K562 (cell line): Measurements from ENCODE around the gene GIT2. TPM values are rescaled to one million over a fixed set of nuclear protein-coding genes. Genes with fewer than 3 reads are reported as not detected.

Source experiments
- AFF4 ChIP-seq: sonication (generic); formaldehyde crosslinking; IDR thresholded peaks from 2 replicates; pipeline ENCODE4 v1.8.0; 2023; ENCODE audit warnings: mild to moderate bottlenecking, missing genetic modification reagents
- DMBX1 ChIP-seq: fragments of 250-450 bp; sonication (Bioruptor Pico); IDR thresholded peaks from 2 replicates; pipeline ENCODE4 v1.8.0; 2022; ENCODE audit warnings: inconsistent platforms, mild to moderate bottlenecking, moderate library complexity, borderline replicate concordance
- JUND ChIP-seq, 2 experiments: IDR thresholded peaks; 2 replicates in 1 of 2; 3 replicates in 1 of 2; pipeline ENCODE4 v1.6.1; 2011; ENCODE audit warnings: borderline replicate concordance in 2 of 2, low read depth in 2 of 2, low read length in 2 of 2, improper control_type of control experiment in 1 of 2, missing biosample characterization in 1 of 2, missing genetic modification characterization in 1 of 2, missing genetic modification reagents in 1 of 2
- MAFF ChIP-seq: IDR thresholded peaks from 2 replicates; pipeline ENCODE4 v1.6.1; 2012; ENCODE audit warnings: low read length, improper control_type of control experiment
- MXI1 ChIP-seq: IDR thresholded peaks from 2 replicates; pipeline ENCODE4 v1.6.1; 2011; ENCODE audit warnings: low read depth, mild to moderate bottlenecking, improper control_type of control experiment, low read length
- NR2C2 ChIP-seq, 2 experiments: fragments of 200-800 bp in 1 of 2; sonication (Bioruptor generic) in 1 of 2; sonication (generic) in 1 of 2; formaldehyde crosslinking in 1 of 2; IDR thresholded peaks; 2 replicates each; pipeline versions ENCODE4 v1.6.1 to v1.8.0; 2016 to 2022; ENCODE audit warnings: mild to moderate bottlenecking in 1 of 2, missing compliant biosample characterization in 1 of 2, missing genetic modification characterization in 1 of 2, missing genetic modification reagents in 1 of 2
- OTX1 ChIP-seq: fragments of 450-650 bp; formaldehyde crosslinking; IDR thresholded peaks from 2 replicates; pipeline ENCODE4 v1.4.0; 2022; ENCODE audit warnings: mild to moderate bottlenecking
- ZNF696 ChIP-seq: fragments of 250-450 bp; sonication (Bioruptor Pico); conservative IDR thresholded peaks from 2 replicates; pipeline ENCODE4 v1.4.0; 2020; ENCODE audit warnings: mild to moderate bottlenecking, moderate library complexity
- polyA plus RNA-seq, 8 experiments: library from polyadenylated mRNA; depleted of rRNA in 4 of 8; stranded (reverse) in 5 of 8; unstranded in 3 of 8; fragments of >200 nt; fragmentation: Nextera tagmentation in 2 of 8; fragmentation: Illumina TruSeq in 1 of 8; extraction: Ambion mirVana in 2 of 8; extraction: Trizol in 1 of 8; gene quantifications; 2 replicates each; pipeline versions ENCODE4 v1.2.1 to v1.2.3, GENCODE V29; 2011 to 2014; ENCODE audit warnings: inconsistent platforms in 1 of 8, missing spikeins in 1 of 8
- total RNA-seq, 7 experiments: library from RNA; depleted of rRNA in 6 of 7; stranded (reverse); fragments of >200 nt in 6 of 7; fragmentation: Illumina TruSeq in 2 of 7; extraction: Trizol in 2 of 7; gene quantifications; 2 replicates each; pipeline versions ENCODE4 v1.2.1 to v1.2.3, GENCODE V29; 2011 to 2021; ENCODE audit warnings: low replicate concordance in 1 of 7
- TF ChIP-seq, protein P1 (sequence below), 2 experiments: fragments of 450-650 bp; formaldehyde crosslinking in 1 of 2; IDR thresholded peaks; 2 replicates each; pipeline versions ENCODE4 v1.4.0 to v1.6.1; 2014 to 2020; ENCODE audit warnings: mild to moderate bottlenecking in 2 of 2, borderline replicate concordance in 1 of 2, low read depth in 1 of 2
- TF ChIP-seq, protein P2 (sequence below): sonication (generic); formaldehyde crosslinking; IDR thresholded peaks from 2 replicates; pipeline ENCODE4 v1.8.1; 2023; ENCODE audit warnings: mild to moderate bottlenecking, missing genetic modification reagents

Gene GIT2
- total and polyA plus RNA-seq, 9 of the 15 experiments (the other 6 are each of a cell fraction or from before 2014, with no cell fraction given) = 4.0 to 30.4 (median 23.5) TPM

DNA sequence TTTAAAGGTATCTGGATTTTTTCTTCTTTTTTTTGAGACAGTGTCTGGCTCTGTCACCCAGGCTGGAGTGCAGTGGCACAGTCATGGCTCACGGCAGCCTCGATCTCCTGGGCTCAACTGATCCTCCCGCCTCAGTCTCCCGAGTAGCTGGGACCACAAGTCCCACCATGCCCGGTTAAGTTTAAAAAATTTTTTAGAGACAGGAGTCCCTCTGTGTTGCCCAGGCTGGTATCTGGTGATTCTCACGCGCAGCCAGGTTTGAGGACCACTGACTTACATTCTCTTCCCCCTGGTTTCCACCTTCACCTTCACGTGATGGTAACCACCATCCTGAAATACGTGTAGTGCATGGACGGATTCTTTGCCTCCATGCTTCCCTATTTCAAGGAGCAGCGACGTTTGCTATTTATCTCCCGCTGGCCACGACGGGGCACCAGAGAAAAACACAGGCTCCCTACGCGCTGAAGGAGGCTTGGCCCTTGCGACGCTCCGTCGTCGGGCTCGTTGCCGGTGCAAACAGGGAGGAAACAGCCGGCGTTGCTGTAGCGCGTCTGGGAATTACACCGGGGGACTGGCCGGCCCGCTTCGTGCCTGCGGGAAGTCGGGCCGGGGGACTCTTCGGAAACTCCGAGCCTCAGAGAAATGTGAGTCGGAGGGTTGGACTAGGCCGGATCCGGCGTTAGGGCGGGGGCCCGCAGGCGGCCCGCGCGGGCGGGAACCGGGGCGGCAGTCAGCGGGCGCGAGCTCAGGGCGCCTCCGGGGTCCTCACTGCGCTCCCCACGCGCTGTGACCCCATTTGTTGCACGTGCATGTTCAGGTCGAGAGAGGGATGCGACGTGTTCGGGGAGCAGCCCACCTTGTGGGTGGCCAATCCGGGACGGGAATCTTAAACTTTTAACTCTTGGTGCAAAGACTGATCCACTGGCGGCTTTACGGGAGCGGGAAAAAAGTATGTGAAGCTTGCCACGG lies 96.1 kb downstream of the GIT2 start, which contains the start of gene TCHP (continued):
- TF ChIP-seq JUND (IDR thresholded peaks at IDR 0.05; ENCODE audit: borderline replicate concordance, low read depth, low read length) = peak; percentile 60; the same call in 1 of the 2 replicates
- TF ChIP-seq JUND (tag; IDR thresholded peaks at IDR 0.05; ENCODE audit: borderline replicate concordance, low read depth, low read length) = no peak; the same call in 2 of the 3 replicates
- TF ChIP-seq, protein P1, sequence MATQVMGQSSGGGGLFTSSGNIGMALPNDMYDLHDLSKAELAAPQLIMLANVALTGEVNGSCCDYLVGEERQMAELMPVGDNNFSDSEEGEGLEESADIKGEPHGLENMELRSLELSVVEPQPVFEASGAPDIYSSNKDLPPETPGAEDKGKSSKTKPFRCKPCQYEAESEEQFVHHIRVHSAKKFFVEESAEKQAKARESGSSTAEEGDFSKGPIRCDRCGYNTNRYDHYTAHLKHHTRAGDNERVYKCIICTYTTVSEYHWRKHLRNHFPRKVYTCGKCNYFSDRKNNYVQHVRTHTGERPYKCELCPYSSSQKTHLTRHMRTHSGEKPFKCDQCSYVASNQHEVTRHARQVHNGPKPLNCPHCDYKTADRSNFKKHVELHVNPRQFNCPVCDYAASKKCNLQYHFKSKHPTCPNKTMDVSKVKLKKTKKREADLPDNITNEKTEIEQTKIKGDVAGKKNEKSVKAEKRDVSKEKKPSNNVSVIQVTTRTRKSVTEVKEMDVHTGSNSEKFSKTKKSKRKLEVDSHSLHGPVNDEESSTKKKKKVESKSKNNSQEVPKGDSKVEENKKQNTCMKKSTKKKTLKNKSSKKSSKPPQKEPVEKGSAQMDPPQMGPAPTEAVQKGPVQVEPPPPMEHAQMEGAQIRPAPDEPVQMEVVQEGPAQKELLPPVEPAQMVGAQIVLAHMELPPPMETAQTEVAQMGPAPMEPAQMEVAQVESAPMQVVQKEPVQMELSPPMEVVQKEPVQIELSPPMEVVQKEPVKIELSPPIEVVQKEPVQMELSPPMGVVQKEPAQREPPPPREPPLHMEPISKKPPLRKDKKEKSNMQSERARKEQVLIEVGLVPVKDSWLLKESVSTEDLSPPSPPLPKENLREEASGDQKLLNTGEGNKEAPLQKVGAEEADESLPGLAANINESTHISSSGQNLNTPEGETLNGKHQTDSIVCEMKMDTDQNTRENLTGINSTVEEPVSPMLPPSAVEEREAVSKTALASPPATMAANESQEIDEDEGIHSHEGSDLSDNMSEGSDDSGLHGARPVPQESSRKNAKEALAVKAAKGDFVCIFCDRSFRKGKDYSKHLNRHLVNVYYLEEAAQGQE (IDR thresholded peaks at IDR 0.05; ENCODE audit: borderline replicate concordance) = 0 out of 2 replicates have a peak, but pooled peaks have one; percentile 46
- TF ChIP-seq, protein P1 (CRISPR knock-in tag; IDR thresholded peaks at IDR 0.05; ENCODE audit: low read depth) = 0 out of 2 replicates have a peak, but pooled peaks have one; percentile 21
- TF ChIP-seq NR2C2 (CRISPR knock-in tag; IDR thresholded peaks at IDR 0.05) = no peak
- peak; percentile 72 for TF ChIP-seq NR2C2 (tag; IDR thresholded peaks at IDR 0.05)
- TF ChIP-seq MAFF = no peak
- no peak for TF ChIP-seq OTX1 (CRISPR knock-in tag)
- TF ChIP-seq, protein P2, sequence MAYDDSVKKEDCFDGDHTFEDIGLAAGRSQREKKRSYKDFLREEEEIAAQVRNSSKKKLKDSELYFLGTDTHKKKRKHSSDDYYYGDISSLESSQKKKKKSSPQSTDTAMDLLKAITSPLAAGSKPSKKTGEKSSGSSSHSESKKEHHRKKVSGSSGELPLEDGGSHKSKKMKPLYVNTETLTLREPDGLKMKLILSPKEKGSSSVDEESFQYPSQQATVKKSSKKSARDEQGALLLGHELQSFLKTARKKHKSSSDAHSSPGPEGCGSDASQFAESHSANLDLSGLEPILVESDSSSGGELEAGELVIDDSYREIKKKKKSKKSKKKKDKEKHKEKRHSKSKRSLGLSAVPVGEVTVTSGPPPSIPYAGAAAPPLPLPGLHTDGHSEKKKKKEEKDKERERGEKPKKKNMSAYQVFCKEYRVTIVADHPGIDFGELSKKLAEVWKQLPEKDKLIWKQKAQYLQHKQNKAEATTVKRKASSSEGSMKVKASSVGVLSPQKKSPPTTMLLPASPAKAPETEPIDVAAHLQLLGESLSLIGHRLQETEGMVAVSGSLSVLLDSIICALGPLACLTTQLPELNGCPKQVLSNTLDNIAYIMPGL (CRISPR knock-in tag) = peak; percentile 76
- peak; percentile 71; the same call in 1 of the 2 replicates for TF ChIP-seq AFF4 (CRISPR knock-in tag)
- TF ChIP-seq DMBX1 (CRISPR knock-in tag) = 0 out of 2 replicates have a peak, but pooled peaks have one; percentile 53
- no peak for TF ChIP-seq ZNF696 (CRISPR knock-in tag)
- TF ChIP-seq MXI1 = no peak
